Common myeloid progenitor, CD34-positive (primary cell): ENCODE measurements around the gene PPFIA3.

Experiments
- CTCF ChIA-PET: fragments of 350-600 bp; sonication (Branson Sonifier 250); formaldehyde crosslinking; loops from one replicate; lab custom pipeline; 2021; ENCODE audit warnings: antibody characterized with exemption; lab: Charles Lee
- POLR2A ChIA-PET: fragments of 350-600 bp; sonication (Branson Sonifier 250); formaldehyde crosslinking; loops from one replicate; lab custom pipeline; 2021; ENCODE audit warnings: antibody characterized with exemption; lab: Charles Lee
- DNase-seq, 3 donors: peaks; one replicate each; pipeline versions ENCODE4 v3.0.0 to v3.0.0-alpha.2; 2013
- H3K27ac ChIP-seq, 2 experiments: 1 replicate in 1 of 2; 2 replicates in 1 of 2; pipeline ENCODE4 v1.7.0; 2013; ENCODE audit warnings: inconsistent platforms in 2 of 2, low read length in 2 of 2, mild to moderate bottlenecking in 2 of 2, low read depth in 1 of 2, moderate library complexity in 1 of 2; ENCODE audit not compliant: severe bottlenecking in 2 of 2, insufficient read depth in 1 of 2, poor library complexity in 1 of 2
- H3K27me3 ChIP-seq, 5 experiments: replicated peaks in 2 of 5; 1 replicate in 3 of 5; 2 replicates in 2 of 5; pipeline versions ENCODE4 v1.6.1 to v1.7.0; 2013; ENCODE audit warnings: low read length in 4 of 5, mild to moderate bottlenecking in 2 of 5, moderate library complexity in 2 of 5, inconsistent platforms in 1 of 5; ENCODE audit not compliant: insufficient read depth in 5 of 5, control insufficient read depth in 4 of 5
- H3K36me3 ChIP-seq, 4 experiments: 1 replicate in 2 of 4; 2 replicates in 2 of 4; pipeline versions ENCODE4 v1.6.1 to v1.7.0; 2013; ENCODE audit warnings: low read length in 3 of 4, control low read depth in 1 of 4, mild to moderate bottlenecking in 1 of 4; ENCODE audit not compliant: control insufficient read depth in 4 of 4, insufficient read depth in 4 of 4
- H3K4me1 ChIP-seq, 4 experiments: 1 replicate in 3 of 4; 2 replicates in 1 of 4; pipeline versions ENCODE4 v1.6.1 to v1.7.1; 2013; ENCODE audit warnings: low read length in 3 of 4, mild to moderate bottlenecking in 3 of 4, control low read depth in 1 of 4, inconsistent platforms in 1 of 4, moderate library complexity in 1 of 4; ENCODE audit not compliant: control insufficient read depth in 4 of 4, insufficient read depth in 4 of 4; ENCODE audit errors: control extremely low read depth in 1 of 4
- H3K4me3 ChIP-seq, 7 experiments: 1 replicate in 4 of 7; 2 replicates in 3 of 7; pipeline versions ENCODE4 v1.5.1 to v1.7.0; 2013; ENCODE audit warnings: mild to moderate bottlenecking in 7 of 7, low read length in 6 of 7, moderate library complexity in 6 of 7, inconsistent platforms in 2 of 7, low read depth in 2 of 7, control low read depth in 1 of 7; ENCODE audit not compliant: insufficient read depth in 4 of 7, control insufficient read depth in 1 of 7; ENCODE audit errors: extremely low read depth in 1 of 7
- H3K9me3 ChIP-seq, 5 experiments: 1 replicate in 4 of 5; 2 replicates in 1 of 5; pipeline versions ENCODE4 v1.6.1 to v1.7.1; 2013; ENCODE audit warnings: low read length in 4 of 5, mild to moderate bottlenecking in 2 of 5, inconsistent platforms in 1 of 5, low read depth in 1 of 5, moderate library complexity in 1 of 5; ENCODE audit not compliant: control insufficient read depth in 4 of 5, insufficient read depth in 2 of 5; ENCODE audit errors: control extremely low read depth in 1 of 5
- WGBS: methylation state at CpG from one replicate; pipeline ENCODE4 v1.1.5; 2013; ENCODE audit not compliant: insufficient coverage; 5-methylcytosine and 5-hydroxymethylcytosine counted together

PPFIA3 gene

GRCh38 chr19:49081273-49081672 is 38.1 kb upstream of the PPFIA3 start:
- WGBS: 92% methylated on average over 1 of the region's 1 CpG
- ChIA-PET POLR2A (no interaction called here), CTCF (interaction anchor here (1.3 kb wide), 1 partner anchor 16 kb away, joined by 5 read pairs; no protein-coding TSS in a partner anchor)
- no peak for DNase-seq
- Histone ChIP-seq H3K27me3 (no peaks in the 10 kb centered on the region), H3K4me3 (no peak overlapping the region), H3K36me3 (no peaks in the 10 kb centered on the region), H3K4me1 (peaks cover 0 to 13% (median 10%) of the 10 kb centered on the region in 4 experiments), H3K9me3 (no peaks in the 10 kb centered on the region), H3K27ac (no peak overlapping the region)

DNA sequence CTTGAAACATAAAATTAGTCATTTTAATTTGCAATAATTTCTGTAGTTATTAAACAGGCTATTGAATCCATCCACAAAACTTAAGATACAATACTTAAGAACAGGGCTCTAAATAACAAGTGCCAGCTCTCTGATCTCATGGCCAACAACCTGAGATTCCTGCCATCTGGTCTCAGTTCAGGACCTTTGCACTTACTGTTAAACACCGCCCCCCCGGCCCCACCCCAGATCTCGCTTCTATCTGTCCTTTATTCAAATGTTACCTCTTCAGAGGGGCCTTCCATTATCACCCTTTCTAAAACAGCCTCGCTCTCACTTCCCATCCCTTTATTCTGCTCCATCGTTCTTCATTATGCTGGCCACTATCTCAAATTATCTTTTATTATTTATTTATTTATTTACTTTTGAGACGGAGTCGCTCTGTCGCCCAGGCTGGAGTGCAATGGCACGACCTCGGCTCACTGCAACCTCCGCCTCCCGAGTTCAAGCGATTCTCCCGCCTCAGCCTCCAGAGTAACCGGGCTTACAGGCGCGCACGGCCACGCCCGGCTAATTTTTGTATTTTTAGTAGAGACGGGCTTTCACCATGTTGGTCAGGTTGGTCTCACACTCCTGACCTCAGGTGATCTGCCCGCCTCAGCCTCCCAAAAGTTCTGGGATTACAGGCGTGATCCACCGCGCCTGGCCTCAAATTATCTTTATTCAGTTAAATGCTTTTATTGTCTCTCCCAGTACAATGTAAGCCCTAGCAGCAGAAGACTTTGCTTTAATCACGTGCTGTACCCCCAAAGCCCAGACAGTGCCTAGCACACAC is 34.9 kb upstream of the PPFIA3 start:
- ChIA-PET POLR2A (interaction anchor here (0.5 kb wide), 1 partner anchor 31 kb away, joined by 4 read pairs; no protein-coding TSS in a partner anchor), CTCF (no interaction called here)
- WGBS: 76% methylated on average over 24 of the region's 26 CpGs
- DNase-seq: no peak
- Histone ChIP-seq H3K9me3 (no peaks in the 10 kb centered on the region), H3K36me3 (peaks cover 0 to 20% (median 15%) of the 10 kb centered on the region in 4 experiments), H3K4me1 (peaks cover 0 to 23% (median 20%) of the 10 kb centered on the region in 4 experiments), H3K27me3 (no peaks in the 10 kb centered on the region), H3K27ac (peak overlapping the region in 1 of 2 experiments; percentile 93), H3K4me3 (peak overlapping the region in 6 of 7 experiments; percentile 36 to 98 (median 88))

- peaks cover 0 to 23% (median 20%) of the 10 kb centered on the region in 4 experiments for H3K4me1 ChIP-seq
- WGBS: under 1% methylated on average over 77 of the region's 89 CpGs
- peak within 1 kb of the TSS; percentile 78 to 93 for H3K27ac ChIP-seq
- H3K36me3 ChIP-seq: peaks cover 4 to 26% (median 20%) of the 10 kb centered on the region in 4 experiments
- ChIA-PET POLR2A (interaction anchor here (0.5 kb wide), 1 partner anchor 32 kb away, joined by 4 read pairs; no protein-coding TSS in a partner anchor), CTCF (no interaction called here)
- peak; percentile 100 for DNase-seq
- peak within 1 kb of the TSS; percentile 82 to 99 (median 93) for H3K4me3 ChIP-seq
- no peaks in the 10 kb centered on the region for H3K27me3 ChIP-seq
- no peaks in the 10 kb centered on the region for H3K9me3 ChIP-seq
Observed at GRCh38 chr19:49085020-49085867, 34.1 kb upstream of the PPFIA3 start, which contains the start of gene SNRNP70. SNRNP70 (plus strand) TSS chr19:49085451; CDS start chr19:49086415, 964 bp downstream.

- Histone ChIP-seq H3K4me3 (peak overlapping the region; percentile 82 to 99 (median 93)), H3K27me3 (no peaks in the 10 kb centered on the region), H3K27ac (peak overlapping the region; percentile 78 to 93), H3K4me1 (peaks cover 0 to 23% (median 20%) of the 10 kb centered on the region in 4 experiments), H3K9me3 (no peaks in the 10 kb centered on the region), H3K36me3 (peaks cover 10 to 32% (median 26%) of the 10 kb centered on the region in 4 experiments)
- no peak for DNase-seq
- ChIA-PET POLR2A (no interaction called here), CTCF (interaction anchor here (0.8 kb wide), 1 partner anchor 9 kb away, joined by 4 read pairs; no protein-coding TSS in a partner anchor)
- 3% methylated on average over 14 of the region's 14 CpGs for WGBS
Observed at GRCh38 chr19:49085868-49086232, 33.5 kb upstream of the PPFIA3 start.

GRCh38 chr19:49086296-49086695 is 33.0 kb upstream of the PPFIA3 start:
- Histone ChIP-seq H3K27me3 (no peaks in the 10 kb centered on the region), H3K4me1 (peaks cover 0 to 23% (median 20%) of the 10 kb centered on the region in 4 experiments), H3K36me3 (peaks cover 12 to 36% (median 29%) of the 10 kb centered on the region in 4 experiments), H3K4me3 (peak overlapping the region; percentile 82 to 99 (median 93)), H3K9me3 (no peaks in the 10 kb centered on the region), H3K27ac (peak overlapping the region; percentile 78 to 93)
- CTCF ChIA-PET: interaction anchor here (0.8 to 2.0 kb wide), 3 partner anchors 9 to 12 kb away, joined by 4 to 8 read pairs (median 5); no protein-coding TSS in a partner anchor
- POLR2A ChIA-PET: no interaction called here
- WGBS: 74% methylated on average over 11 of the region's 11 CpGs
- DNase-seq: no peak

GRCh38 chr19:49091391-49092038 is 27.8 kb upstream of the PPFIA3 start:
- Histone ChIP-seq H3K9me3 (no peaks in the 10 kb centered on the region), H3K27ac (no peak overlapping the region), H3K4me1 (peaks cover 0 to 11% (median 6%) of the 10 kb centered on the region in 4 experiments), H3K36me3 (peaks cover 27 to 79% (median 65%) of the 10 kb centered on the region in 4 experiments), H3K4me3 (no peak overlapping the region), H3K27me3 (no peaks in the 10 kb centered on the region)
- CTCF ChIA-PET: interaction anchor here (0.9 to 1.4 kb wide), 3 partner anchors 15 to 106 kb away, joined by 3 to 4 read pairs (median 3); no protein-coding TSS in a partner anchor
- 99% methylated on average over 11 of the region's 17 CpGs for WGBS
- DNase-seq: no peak
- POLR2A ChIA-PET: interaction anchor here (0.6 kb wide), 1 partner anchor 394 kb away, joined by 7 read pairs; no protein-coding TSS in a partner anchor
